Effector CD4-positive, alpha-beta T cell (primary cell): ENCODE measurements around the gene CUEDC2.
A peak's percentile ranks its signal among the peaks of the same experiment; 100 is the strongest.

Source experiments
- DNase-seq: peaks from one replicate; pipeline ENCODE4 v3.0.0-alpha.2; 2020

CUEDC2 gene

DNA sequence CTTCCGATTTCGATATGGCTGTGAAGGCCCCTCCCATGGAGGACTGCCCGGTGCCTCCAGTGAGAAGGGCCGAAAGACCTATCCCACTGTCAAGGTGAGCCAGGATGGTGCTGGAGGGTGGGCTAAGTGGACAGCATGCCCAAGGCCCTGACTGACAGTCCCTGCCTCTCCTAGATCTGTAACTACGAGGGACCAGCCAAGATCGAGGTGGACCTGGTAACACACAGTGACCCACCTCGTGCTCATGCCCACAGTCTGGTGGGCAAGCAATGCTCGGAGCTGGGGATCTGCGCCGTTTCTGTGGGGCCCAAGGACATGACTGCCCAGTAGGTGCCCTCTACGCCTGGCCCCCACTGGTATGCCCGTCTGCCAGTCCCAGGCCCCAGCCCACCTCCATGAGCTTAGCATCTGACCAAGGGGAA, 35.6 kb downstream of the CUEDC2 start:
- no peak for DNase-seq

DNA sequence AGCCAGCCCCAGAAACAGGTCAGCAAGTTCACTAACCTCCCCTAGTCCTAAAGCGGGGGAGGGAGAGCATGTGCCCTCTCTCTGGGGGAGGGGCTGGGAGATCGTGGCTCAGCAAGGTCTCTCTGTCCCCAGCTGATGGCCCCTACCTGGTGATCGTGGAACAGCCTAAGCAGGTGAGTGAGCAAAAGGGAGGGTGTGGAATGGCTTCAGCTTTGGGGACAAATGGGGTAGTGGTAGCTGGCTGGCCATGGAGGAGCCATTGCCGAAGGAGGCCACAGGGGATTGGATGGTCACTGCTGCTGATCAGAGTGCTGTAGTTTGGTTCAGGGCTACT, 36.1 kb downstream of the CUEDC2 start:
- DNase-seq, result no peak

DNA sequence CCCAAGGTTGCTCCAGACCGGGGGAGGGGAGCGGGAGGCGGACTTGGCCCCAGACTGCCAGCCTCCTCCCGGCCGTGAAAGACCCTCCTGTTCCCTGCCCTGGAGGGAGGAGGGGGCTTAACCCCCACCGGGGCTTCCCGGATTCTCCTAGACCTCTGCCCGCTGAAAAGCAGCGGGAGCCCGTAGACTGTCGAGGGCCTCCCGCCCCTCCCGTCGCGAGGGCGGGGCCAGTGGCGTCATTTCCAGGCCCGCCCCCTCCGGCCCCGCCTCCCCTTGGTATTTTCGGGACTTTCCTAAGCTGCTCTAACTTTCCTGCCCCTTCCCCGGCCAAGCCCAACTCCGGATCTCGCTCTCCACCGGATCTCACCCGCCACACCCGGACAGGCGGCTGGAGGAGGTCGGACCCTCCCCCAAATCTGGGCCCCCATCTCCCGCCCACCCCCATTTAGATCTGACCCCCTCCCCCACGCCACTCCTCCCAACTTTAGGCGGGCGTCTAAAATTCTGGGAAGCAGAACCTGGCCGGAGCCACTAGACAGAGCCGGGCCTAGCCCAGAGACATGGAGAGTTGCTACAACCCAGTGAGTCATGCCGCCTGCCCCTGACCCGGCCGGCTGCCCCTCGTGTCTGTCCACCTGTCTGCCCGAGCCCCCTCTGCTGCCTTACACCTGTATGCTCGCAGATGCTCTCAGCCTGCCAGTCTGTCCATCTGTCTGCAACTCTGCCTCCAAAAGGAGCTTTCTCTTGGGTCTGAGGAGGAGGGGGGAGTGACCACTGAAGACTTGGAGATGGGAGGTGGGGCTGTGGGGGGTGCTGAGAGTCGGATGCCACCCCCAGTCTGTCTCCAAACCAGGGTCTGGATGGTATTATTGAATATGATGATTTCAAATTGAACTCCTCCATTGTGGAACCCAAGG, 36.7 kb downstream of the CUEDC2 start, which contains the start of gene NFKB2:
Gene NFKB2 (plus strand): TSS at position 306 of the 917 bp plus-strand sequence. CDS start 255 bp downstream, at position 561.
- peak; percentile 89 for DNase-seq

DNA sequence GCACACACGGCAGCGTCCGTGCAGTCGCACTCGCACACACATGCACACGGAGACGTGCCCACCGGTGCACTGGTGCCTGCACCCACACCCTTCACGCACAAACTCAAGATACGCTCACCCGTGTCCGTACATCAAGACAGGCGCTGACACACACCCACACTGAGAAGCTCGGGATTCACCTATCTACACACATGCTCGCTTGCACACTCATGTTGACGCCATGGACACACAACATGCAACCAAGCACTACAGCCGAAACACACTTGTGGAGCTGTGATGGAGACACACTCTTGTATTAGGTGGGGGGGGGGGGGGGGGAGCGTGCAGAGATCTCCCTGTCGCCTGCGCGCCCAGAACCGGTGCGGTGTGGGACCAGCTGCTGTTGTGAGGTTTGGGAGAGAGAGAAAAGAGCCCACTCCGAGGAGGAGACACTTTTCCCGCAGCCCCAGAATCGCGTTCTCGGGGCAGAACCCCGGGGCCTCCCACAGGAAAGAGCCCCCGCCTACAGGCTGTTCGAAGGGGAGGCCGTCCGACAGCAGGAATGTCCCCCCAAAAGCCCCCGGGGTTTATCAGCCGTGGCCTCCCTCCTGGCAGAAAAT, 37.5 kb downstream of the CUEDC2 start:
- DNase-seq, result peak; percentile 53

DNA sequence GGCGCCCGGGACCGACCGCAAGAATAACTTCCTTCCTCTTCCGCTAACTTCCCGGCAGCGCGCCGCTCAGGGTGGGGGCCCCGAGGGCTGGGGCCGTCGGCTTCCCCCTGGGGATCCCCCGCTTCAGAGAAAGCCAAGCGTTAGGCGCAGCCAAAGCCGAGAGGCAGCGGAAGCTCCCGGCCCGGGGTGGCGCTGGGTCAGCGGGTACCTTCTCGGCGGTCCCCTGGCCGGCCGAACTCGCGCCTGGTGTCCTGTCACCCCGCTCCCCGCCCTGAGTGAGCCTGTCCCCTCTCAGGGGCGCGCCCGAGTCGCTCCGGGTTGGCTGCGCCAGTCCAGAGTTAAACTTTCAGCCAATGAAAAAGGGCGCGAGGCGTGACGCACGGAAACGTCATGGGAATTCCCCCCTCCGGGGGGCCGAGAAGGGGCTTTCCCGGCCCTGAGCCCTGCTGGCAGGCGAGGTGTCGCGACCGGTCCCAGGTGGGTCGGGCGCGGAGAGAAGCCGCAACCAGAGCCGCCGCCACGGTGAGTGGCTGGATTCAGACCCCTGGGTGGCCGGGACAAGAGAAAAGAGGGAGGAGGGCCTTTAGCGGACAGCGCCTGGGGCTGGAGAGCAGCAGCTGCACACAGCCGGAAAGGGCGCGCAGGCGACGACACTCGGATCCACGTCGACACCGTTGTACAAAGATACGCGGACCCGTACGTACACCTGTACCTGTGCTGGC, 38.1 kb downstream of the CUEDC2 start:
- peak; percentile 99 for DNase-seq

DNA sequence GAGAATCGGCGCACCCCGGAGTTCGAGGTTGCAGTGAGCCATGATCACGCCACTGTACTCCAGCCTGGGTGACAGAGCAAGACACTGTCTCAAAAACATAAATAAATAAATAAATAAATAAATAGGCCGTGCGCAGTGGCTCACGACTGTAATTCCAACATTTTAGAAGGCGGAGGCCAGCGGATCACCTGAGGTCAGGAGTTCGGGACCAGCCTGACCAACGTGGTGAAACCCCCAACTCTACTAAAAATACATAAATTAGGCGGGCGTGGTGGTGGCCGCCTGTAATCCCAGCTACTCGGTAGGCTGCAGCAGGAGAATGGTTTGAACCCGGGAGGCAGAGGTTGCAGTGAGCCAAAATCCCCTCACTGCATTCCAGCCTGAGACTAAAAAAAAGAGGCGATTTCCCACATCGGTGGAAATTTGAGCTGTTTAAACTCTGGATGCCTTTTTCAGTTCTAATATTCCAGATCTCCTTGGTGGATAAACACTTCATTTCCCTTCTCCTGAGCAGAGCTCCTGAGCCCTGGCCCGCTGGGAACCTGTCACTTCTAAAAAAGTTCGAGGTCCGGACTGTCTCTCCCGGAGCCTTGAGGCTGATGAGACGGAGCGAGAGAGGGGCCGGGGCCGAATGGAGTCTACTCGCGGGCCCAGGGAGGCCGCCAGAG, 38.8 kb downstream of the CUEDC2 start:
- DNase-seq, result no peak

DNA sequence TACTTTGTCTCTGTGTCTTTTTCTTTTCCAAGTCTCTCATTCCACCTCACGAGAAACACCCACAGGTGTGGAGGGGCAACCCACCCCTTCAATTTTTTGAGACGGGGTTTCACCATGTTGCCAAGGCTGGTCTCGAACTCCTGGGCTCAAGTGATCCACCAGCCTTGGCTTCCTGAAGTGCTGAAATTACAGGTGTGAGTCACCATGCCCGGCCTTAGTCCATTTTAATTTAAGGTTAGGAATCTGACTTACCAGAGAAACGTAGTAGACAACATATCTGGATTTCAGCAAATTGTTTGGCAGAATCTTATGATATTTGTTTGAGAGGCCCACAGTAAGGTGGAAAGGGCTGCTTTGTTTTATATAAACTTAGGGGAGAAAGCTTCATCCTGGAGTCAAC, 40.1 kb downstream of the CUEDC2 start:
- no peak for DNase-seq

DNA sequence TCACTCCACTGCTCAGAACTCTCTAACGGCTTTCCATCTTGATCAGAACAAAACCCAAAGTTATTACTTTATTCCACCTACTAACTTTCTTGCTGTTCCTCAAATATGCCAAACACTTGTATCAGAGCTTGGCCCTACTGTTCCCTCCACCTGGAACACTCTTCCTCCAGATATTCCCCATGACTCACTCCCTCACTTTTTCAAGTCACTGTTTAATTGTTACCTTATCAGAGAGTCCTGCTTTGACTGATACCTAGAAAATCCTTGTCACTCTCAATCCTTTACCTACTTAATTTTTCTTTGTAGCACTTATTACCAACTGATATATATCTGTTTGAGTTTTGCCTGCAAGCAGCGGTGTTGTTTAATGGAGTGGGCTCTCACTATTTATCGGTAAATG, 42.5 kb downstream of the CUEDC2 start:
- DNase-seq, result no peak

DNA sequence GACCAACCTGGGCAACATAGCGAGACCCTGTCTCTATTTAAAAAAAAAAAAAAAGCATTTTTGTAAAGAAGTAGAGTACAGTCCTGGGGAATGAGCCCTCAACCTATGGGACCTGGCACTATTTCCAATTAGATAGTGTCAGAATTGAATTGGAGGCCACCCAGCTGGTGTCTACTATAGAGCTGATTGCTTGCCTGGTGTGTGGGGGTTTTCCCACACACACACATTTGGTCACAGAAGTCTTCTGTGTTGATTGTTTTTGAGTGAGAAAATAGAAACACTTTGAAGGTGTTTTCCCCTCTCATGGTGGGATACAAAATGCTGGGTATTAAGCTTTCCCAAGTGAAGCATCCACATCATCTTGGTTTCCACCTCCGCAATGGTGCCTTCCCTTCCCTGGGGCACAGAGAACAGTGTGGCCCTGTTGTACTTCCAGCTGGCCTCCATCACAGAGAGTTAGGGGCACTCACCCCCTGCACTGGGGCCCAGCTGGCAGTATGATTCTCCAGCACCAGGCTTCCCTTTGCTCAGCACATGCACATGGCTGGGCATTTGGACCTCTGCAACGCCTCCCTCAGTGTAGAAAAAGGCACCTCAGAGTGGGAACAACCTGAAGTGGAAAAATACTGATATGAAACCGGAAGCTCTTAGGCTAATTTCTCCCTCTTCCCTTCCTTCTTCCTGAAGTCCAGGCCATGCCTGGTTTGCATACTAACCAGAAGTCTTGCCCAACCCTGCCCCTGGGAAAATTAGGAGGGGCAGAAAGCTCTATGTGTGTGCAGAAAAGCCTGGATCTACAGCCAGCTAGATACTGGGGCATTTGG, 47.6 kb downstream of the CUEDC2 start:
- DNase-seq, result no peak

DNA sequence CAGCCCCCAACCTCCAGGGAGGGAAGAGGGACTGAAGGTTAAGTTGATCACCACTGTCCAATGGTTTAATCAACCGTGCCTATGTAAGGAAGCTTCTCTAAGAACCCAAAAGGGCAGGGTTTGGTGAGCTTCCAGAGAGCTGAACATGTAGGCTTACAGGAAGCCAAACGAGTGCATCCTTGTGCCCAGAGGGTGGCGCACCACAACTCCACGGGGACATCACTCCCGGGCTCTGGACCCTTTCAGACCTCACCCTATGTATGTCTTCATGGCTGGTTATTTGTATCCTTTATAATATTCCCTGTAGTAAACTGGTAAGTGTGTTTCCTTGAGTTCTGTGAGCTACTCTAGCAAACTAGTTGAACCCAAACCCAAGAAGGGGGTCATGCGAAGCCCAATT, 48.3 kb downstream of the CUEDC2 start:
- DNase-seq, result no peak

DNA sequence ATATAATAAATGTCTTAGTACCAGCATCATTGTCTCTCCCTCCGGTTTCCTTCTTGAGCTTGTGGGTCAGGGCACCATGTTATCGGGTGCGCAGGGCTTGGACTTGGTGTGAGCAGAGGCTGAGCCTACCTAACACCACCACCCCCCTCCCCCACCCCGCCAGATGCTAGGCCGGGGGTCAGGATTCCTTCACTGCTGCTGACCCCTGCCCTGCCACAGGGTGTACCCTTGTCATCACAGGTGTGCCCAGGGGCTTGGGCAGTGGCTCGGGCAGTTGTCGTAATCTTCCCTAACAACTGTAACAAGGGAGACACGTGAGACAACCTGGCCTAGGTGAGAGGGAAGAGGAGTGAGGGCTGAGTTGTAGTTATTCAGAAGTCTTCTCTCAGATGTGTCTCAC, 49.5 kb downstream of the CUEDC2 start:
- no peak for DNase-seq

DNA sequence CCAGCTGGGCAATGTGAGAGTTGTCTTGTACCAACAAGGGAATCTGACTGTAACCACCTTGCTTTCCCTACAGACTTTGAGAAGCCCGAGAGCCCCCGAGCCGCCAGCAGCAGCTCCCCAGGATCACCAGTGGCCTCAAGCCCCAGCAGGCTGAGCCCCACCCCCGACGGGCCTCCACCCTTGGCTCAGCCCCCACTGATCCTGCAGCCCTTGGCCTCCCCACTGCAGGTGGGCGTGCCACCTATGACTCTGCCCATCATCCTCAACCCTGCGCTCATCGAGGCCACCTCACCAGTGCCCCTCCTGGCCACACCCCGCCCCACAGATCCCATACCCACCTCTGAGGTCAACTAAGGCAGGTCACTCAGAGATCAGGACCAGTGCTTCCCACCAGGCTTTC, 50.4 kb downstream of the CUEDC2 start:
- no peak for DNase-seq

DNA sequence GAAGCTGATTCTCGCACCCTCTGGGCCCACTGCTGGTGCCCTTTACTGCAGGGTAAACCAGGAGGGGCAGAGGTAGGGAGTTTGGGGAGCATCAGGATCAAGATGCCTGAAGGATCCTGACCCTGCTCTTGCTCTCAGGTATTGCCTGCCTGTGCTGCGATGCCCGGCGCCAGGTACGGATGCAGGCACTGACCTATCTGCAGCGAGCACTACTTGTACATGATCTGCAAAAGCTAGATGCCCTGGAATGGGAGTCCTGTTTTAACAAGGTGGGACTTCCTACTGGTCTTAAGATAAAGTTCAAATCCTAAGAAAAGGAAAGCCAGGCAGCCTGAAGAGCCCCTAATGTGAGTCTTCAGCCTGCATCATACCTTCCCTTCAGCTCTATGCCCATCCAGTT, 53.0 kb downstream of the CUEDC2 start:
- no peak for DNase-seq

DNA sequence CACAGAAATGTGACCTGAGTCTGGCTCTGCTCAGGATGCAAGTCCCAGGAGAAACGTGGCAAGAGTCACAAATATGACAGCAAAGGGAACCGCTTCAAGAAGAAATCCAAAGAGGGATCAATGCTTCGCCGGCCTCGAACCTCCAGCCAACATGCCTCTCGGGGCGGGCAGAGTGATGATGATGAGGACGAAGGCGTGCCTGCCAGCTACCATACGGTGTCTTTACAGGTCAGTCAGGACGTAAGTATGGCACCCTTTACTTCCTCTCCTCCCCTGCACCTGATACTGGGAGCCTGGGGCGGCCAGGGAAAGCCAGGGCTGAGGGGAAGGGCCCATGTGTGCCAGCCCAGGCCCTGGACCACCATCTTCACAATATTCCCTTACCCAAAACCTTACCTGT, 55.5 kb downstream of the CUEDC2 start:
- no peak for DNase-seq

DNA sequence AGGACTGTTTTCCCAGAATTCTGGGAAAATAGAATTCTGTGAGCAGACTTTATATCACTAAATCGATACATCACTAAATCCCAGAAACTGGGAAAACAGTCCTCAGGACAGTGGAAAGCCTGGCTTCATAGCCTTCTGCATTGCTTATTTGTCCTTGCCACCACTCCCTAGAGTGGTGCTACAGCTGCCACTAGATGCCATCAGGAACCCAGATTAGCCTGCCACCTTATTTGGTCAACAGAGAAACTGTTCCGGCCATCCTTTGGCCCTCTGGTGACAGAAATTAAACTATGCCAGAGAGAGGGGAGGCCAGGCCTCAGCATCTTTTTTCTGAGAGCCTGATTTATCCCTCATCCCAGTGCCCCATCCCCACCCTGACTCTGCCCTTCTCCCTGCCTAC, 56.5 kb downstream of the CUEDC2 start:
- no peak for DNase-seq

DNA sequence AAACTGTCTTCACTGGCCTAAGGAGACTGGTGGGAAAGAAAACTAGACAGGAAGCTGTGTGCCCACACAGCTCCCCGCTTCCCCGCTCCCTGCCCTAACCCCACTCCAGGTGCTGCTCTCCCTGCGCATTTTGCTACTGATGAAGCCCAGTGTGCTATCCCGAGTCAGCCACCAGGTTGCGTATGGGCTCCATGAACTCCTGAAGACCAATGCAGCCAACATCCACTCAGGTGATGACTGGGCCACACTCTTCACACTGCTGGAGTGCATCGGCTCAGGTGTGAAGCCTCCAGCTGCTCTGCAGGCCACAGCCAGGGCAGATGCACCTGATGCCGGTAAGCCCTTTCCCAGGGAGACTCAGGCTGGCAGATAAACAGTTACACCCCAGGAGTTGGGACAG, 57.1 kb downstream of the CUEDC2 start:
- DNase-seq, result no peak
